HUES64 (cell line): ENCODE data around the gene RNF145.
A peak's percentile ranks its signal among the peaks of the same experiment; 100 is the strongest.

ENCODE experiments used
- H3K27ac ChIP-seq: 2 replicates; pipeline ENCODE4 v1.7.0; 2013; ENCODE audit warnings: low read depth, low read length, inconsistent platforms
- H3K27me3 ChIP-seq: 2 replicates; pipeline ENCODE4 v1.6.1; 2013; ENCODE audit warnings: mild to moderate bottlenecking, low read length; ENCODE audit not compliant: insufficient read depth
- H3K36me3 ChIP-seq: 2 replicates; pipeline ENCODE4 v1.6.1; 2013; ENCODE audit warnings: mild to moderate bottlenecking, low read length; ENCODE audit not compliant: insufficient read depth
- H3K4me1 ChIP-seq: 2 replicates; pipeline ENCODE4 v1.6.1; 2013; ENCODE audit warnings: mild to moderate bottlenecking, low read length, moderate library complexity; ENCODE audit not compliant: insufficient read depth
- H3K4me3 ChIP-seq: 2 replicates; pipeline ENCODE4 v1.5.1; 2013; ENCODE audit warnings: mild to moderate bottlenecking, low read length, moderate library complexity
- H3K9ac ChIP-seq: 2 replicates; pipeline ENCODE4 v1.6.1; 2013; ENCODE audit warnings: mild to moderate bottlenecking, low read depth, low read length
- H3K9me3 ChIP-seq: 2 replicates; pipeline ENCODE4 v1.6.1; 2013; ENCODE audit warnings: low read depth, low read length; ENCODE audit not compliant: insufficient read depth
- WGBS: fragments of 150-250, 120-280 bp; methylation state at CpG from one replicate; pipeline ENCODE4 v1.1.7; 2013; ENCODE audit warnings: missing lambda C conversion rate; 5-methylcytosine and 5-hydroxymethylcytosine counted together

RNF145 gene

GRCh38 chr5:159218595-159219023, 9.3 kb upstream of the RNF145 start:
- H3K4me3 ChIP-seq = no peak overlapping the region
- WGBS = 98% methylated on average over 2 of the region's 2 CpGs
- H3K36me3 ChIP-seq = no peaks in the 10 kb centered on the region
- H3K9ac ChIP-seq = no peak overlapping the region
- no peaks in the 10 kb centered on the region for H3K4me1 ChIP-seq
- peaks cover 15% of the 10 kb centered on the region for H3K27me3 ChIP-seq
- no peaks in the 10 kb centered on the region for H3K9me3 ChIP-seq
- no peak overlapping the region for H3K27ac ChIP-seq

DNA sequence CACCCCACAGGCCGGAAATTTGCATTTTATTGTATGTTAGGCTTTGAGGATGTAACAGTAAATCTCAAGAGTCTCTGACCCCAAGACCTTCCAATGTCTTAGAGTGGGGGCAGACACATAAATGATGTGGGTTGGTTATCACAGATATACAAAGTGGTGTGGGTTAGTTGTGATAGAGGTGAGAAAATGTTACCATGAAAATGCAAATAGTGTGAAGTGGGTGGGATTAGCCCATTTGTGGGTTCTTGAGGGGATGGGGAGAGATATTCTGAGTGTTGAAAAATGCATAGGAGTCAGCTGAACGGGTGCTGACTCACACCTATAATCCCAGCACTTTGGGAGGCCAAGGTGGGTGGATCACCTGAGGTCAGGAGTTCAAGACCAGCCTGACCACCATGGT, 7.9 kb upstream of the RNF145 start:
- Histone ChIP-seq H3K27ac (no peak overlapping the region), H3K36me3 (no peaks in the 10 kb centered on the region), H3K9ac (no peak overlapping the region), H3K27me3 (peaks cover 3% of the 10 kb centered on the region), H3K4me1 (no peaks in the 10 kb centered on the region), H3K4me3 (no peak overlapping the region), H3K9me3 (no peaks in the 10 kb centered on the region)
- 81% methylated on average over 2 of the region's 2 CpGs for WGBS

- Histone ChIP-seq H3K36me3 (no peaks in the 10 kb centered on the region), H3K27ac (no peak overlapping the region), H3K4me3 (no peak overlapping the region), H3K27me3 (peaks cover 3% of the 10 kb centered on the region), H3K9me3 (no peaks in the 10 kb centered on the region), H3K9ac (no peak overlapping the region), H3K4me1 (no peaks in the 10 kb centered on the region)
- 95% methylated on average over 2 of the region's 2 CpGs for WGBS
Measured at GRCh38 chr5:159216454-159216853, 7.1 kb upstream of the RNF145 start.

DNA sequence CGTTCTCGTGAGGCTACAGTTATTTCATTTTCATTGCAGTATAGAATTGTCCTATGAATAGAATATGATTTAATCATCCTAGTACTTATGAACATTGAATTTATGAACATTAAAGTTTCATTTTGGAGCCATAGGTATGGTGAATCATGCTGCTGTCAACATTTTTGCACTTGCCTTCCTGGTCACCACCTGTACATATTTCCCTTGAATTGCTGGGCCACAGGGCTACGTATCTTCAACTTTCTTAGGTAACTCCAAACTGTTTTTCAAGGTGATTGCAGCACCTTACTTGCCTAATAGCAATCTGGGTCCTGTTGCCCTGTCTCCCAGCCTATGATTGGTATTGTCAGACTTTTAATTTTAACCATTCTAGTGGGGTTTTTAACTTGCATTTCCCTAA, 6.5 kb upstream of the RNF145 start:
- H3K9ac ChIP-seq = no peak overlapping the region
- H3K36me3 ChIP-seq = no peaks in the 10 kb centered on the region
- H3K27ac ChIP-seq = no peak overlapping the region
- no peak overlapping the region for H3K4me3 ChIP-seq
- H3K27me3 ChIP-seq = peaks cover 3% of the 10 kb centered on the region
- WGBS = 91% methylated on average over 1 of the region's 3 CpGs
- H3K4me1 ChIP-seq = no peaks in the 10 kb centered on the region
- H3K9me3 ChIP-seq = no peaks in the 10 kb centered on the region

DNA sequence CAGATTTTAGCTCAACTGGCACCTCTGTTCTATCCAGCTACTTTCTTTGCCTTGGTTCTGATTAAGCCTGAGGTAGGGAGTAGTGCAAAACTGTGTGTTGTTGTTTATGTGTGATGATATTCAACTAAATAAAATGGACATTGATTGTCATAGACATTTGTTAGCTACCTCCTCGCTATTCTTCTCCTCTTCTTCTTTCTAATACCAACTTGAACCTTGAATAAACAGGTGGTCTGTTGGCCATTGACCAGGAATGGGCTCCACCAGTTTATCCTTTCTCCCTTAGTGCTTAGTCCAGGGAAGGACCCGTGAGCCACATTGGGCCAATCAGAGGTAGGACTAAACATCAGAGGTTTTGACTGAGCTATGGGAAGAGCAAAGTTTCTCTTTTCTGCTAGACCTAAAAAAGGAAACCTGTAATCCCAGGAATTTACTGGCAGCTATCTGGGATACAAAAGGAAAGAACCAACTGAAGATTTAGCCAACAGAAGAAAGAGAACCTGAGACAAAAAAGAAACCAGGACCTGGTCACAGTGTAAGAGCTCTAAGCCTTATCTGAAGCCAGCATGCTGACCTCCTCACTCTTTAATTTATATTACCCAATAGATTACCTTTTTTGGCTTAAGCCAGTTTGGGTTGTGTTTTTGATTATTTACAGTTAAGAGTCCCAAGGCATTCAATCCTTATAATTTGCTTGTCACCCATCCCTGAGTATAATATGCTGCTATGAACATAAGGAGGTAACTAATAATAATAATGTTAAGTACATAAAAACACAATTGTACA, 5.3 kb upstream of the RNF145 start:
- Histone ChIP-seq H3K27me3 (peaks cover 15% of the 10 kb centered on the region), H3K9me3 (no peaks in the 10 kb centered on the region), H3K36me3 (no peaks in the 10 kb centered on the region), H3K4me3 (no peak overlapping the region), H3K27ac (no peak overlapping the region), H3K9ac (no peak overlapping the region), H3K4me1 (peaks cover 8% of the 10 kb centered on the region)
- WGBS = 92% methylated on average over 2 of the region's 2 CpGs

- peaks cover 8% of the 10 kb centered on the region for H3K4me1 ChIP-seq
- WGBS = 88% methylated on average over 5 of the region's 7 CpGs
Measured at GRCh38 chr5:159212657-159213462, 3.5 kb upstream of the RNF145 start.

DNA sequence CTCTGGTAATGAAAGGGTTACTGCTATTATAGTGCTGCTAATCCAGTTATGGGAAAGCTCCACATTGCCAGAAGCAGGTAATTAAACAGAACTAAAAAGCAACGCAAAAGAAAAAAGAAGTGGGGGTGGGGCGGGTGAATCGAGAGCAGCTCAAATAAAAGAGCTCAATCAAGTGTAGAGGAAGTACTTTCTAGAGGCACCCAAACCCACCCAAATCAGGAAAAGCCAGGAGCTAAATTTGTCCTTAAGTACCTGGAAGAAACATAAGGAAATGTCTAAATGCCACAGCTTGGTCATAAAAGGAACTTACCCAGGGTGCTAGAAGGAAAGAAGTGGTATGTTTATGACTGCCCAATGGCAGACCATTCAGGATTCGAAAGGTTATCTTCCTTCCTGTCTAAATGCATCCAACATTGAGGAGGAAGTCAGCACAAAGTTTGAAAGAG, 2.4 kb upstream of the RNF145 start:
- Histone ChIP-seq H3K27ac (no peak overlapping the region), H3K9me3 (no peaks in the 10 kb centered on the region), H3K9ac (no peak overlapping the region), H3K36me3 (no peaks in the 10 kb centered on the region), H3K27me3 (peaks cover 16% of the 10 kb centered on the region), H3K4me1 (peaks cover 18% of the 10 kb centered on the region), H3K4me3 (no peak overlapping the region)
- WGBS = 80% methylated on average over 3 of the region's 4 CpGs

More at GRCh38 chr5:159212657-159213462, 3.5 kb upstream of the RNF145 start:
- H3K4me3 ChIP-seq = no peak overlapping the region
- H3K27me3 ChIP-seq = peaks cover 16% of the 10 kb centered on the region
- no peak overlapping the region for H3K27ac ChIP-seq
- H3K9ac ChIP-seq = no peak overlapping the region
- H3K9me3 ChIP-seq = no peaks in the 10 kb centered on the region
- no peaks in the 10 kb centered on the region for H3K36me3 ChIP-seq

DNA sequence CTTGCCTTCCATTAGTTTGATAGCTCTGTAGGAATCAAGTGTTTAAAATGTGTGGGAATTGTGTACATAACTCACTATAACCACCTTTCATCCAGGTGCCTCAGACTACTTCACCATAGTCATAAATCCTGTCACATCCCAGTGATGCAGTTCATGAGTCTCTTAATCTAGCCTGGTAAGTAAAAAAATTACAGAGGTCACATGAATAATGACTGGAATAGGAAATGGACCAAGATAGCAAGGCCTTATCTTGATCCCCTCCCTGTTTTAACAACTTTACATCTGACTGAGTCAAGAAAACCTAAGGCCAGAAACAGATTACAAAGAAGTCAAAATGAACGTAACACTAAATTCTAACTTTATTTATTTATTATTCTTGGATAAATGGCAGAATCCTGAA, 1.5 kb upstream of the RNF145 start:
- H3K27ac ChIP-seq = no peak overlapping the region
- H3K27me3 ChIP-seq = peaks cover 16% of the 10 kb centered on the region
- WGBS = no CpG with 5 or more reads among the region's 1 CpG
- H3K36me3 ChIP-seq = no peaks in the 10 kb centered on the region
- no peaks in the 10 kb centered on the region for H3K9me3 ChIP-seq
- H3K9ac ChIP-seq = no peak overlapping the region
- peaks cover 25% of the 10 kb centered on the region for H3K4me1 ChIP-seq
- no peak overlapping the region for H3K4me3 ChIP-seq

DNA sequence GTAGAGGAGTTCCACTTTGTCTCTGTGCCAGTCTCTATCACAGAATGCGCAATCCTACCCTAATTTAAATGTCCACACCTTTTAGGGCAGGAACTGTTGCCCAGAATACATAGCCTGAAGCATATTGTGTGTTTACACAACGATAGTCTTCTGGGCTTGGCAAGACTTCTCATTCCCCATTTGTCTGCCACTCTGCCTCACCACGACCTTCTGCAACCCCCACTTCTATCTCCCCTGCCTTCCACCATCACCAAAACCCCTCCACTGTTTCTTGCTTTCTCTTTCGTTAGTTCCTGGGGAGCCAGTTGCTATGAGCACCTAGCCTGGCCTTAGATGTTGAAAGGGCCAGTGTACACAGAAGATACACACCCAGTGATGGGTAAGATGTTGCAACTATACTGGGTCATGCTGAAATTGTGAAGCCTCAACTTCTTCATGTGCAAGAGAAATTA, 883 bp upstream of the RNF145 start:
- Histone ChIP-seq H3K9me3 (no peaks in the 10 kb centered on the region), H3K9ac (0 out of 2 replicates have a peak overlapping the region, but pooled peaks have one; percentile 83), H3K27me3 (peaks cover 16% of the 10 kb centered on the region), H3K27ac (no peak overlapping the region), H3K4me1 (peaks cover 25% of the 10 kb centered on the region), H3K4me3 (peak overlapping the region; percentile 76), H3K36me3 (no peaks in the 10 kb centered on the region)
- WGBS = 71% methylated on average over 4 of the region's 4 CpGs

DNA sequence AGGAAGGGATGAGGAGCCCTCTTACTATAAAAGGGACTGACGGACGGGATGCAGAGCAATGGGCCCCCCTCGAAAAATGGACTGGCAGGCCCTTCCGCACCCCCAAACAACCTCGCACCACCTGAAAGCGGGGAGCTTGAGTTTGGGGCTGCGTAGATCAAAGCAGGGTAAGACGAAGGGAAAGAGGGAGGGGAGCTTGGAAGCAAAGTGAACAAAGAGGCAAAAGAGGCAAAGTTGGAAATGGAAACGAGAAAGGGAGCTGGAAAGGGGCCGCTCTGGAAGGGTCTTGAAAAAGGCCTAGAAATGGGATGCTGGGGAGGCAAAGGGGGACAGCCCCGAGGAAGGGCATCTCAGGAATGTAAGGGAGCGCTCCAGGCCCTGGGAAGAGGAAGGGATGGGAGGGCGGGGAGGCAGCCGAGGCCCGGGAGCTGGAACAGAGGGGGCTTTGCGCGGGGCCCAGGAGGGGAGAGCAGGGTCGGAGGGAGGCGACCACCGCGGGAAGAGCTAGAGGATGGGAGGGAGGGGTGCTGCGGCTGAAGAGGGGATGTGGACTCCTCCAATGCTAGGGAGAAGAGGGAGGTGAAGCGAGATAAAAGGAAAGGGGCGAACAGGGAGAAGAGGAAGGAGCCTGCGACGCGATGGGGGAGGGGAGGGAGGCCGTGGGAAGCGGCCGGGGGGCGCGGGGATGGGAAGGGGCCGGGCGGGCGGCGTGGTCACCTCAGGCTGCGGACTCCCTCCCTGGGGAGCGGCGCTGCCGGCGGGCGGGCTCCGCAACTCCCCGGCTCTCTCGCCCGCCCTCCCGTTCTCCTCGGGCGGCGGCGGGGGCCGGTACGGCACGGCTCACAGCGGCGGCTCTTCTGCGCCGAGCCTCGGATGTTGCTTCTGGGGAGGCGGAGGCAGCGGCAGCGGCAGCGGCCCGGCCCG, 577 bp downstream of the RNF145 start:
- peaks cover 25% of the 10 kb centered on the region for H3K4me1 ChIP-seq
- H3K36me3 ChIP-seq = no peaks in the 10 kb centered on the region
- H3K9me3 ChIP-seq = no peaks in the 10 kb centered on the region

More for the DNA sequence above, 577 bp downstream of the RNF145 start:
- Histone ChIP-seq H3K27me3 (peaks cover 13% of the 10 kb centered on the region), H3K9ac (peak overlapping the region; percentile 83), H3K27ac (no peak overlapping the region; the same call in none of the 2 replicates), H3K4me3 (peak overlapping the region; percentile 76)
- WGBS = under 1% methylated on average over 65 of the region's 65 CpGs
